HepG2 (cell line): ENCODE measurements around the gene TRIM7. TPM values are rescaled to one million over a fixed set of nuclear protein-coding genes. Genes with fewer than 3 reads are reported as not detected.

Experiments
- ATAC-seq: fragments of 200-7000 bp; cut with Tn5 transposase; 3 replicates; pipeline ENCODE4 v1.9.1; 2020; ENCODE audit warnings: mild to moderate bottlenecking, moderate library complexity
- BruUV-seq: library from RNA; stranded (reverse); fragments of 400-500 nt; replicated peaks from 2 replicates; lab custom pipeline; 2021; lab: Mats Ljungman, UMichigan
- CTCF ChIA-PET: fragments of 300-600 bp; formaldehyde crosslinking; extraction: SDS; loops from one replicate; lab custom pipeline; 2021; ENCODE audit warnings: low total read pairs, inconsistent platforms, low intra/inter-chr PET ratio; lab: Yijun Ruan, JAX
- POLR2A ChIA-PET: fragments of 350-600 bp; sonication (Branson Sonifier 250); formaldehyde crosslinking; loops from one replicate; lab custom pipeline; 2020; ENCODE audit warnings: antibody characterized with exemption, inconsistent platforms; lab: Yijun Ruan, JAX
- DNase-seq: peaks from one replicate; pipeline ENCODE4 v3.0.0-alpha.2; 2015; ENCODE audit warnings: low spot score
- FAIRE-seq: peaks from 3 replicates; lab custom pipeline; 2011; peaks lifted over from hg19 to GRCh38; lab: Jason Lieb, UNC
- H2AFZ ChIP-seq: one replicate; pipeline ENCODE4 v1.6.1; 2011; ENCODE audit warnings: low read length, inconsistent platforms
- H3K27ac ChIP-seq: fragments of 300-600 bp; 3 replicates; pipeline ENCODE4 v1.8.0; 2011; ENCODE audit warnings: mixed run types, mild to moderate bottlenecking, mixed read lengths, low read length, inconsistent platforms; ENCODE audit not compliant: insufficient read depth; ENCODE audit errors: extremely low read length
- H3K27me3 ChIP-seq, 2 experiments: fragments of 200-600 bp in 1 of 2; 2 replicates in 1 of 2; 3 replicates in 1 of 2; pipeline versions ENCODE4 v1.6.0 to v1.8.0; 2011; ENCODE audit warnings: low read length in 2 of 2, mild to moderate bottlenecking in 2 of 2, moderate library complexity in 2 of 2, inconsistent platforms in 1 of 2; ENCODE audit not compliant: insufficient read depth in 2 of 2, control insufficient read depth in 1 of 2
- H3K36me3 ChIP-seq, 2 experiments: fragments of 200-600 bp in 1 of 2; replicated peaks in 1 of 2; 2 replicates in 1 of 2; 3 replicates in 1 of 2; pipeline versions ENCODE4 v1.5.1 to v1.8.0; 2011; ENCODE audit warnings: low read length in 2 of 2, inconsistent platforms in 1 of 2; ENCODE audit not compliant: insufficient read depth in 2 of 2, control insufficient read depth in 1 of 2
- H3K4me1 ChIP-seq: 2 replicates; pipeline ENCODE4 v1.5.1; 2012; ENCODE audit warnings: low read length, inconsistent platforms; ENCODE audit not compliant: insufficient read depth
- H3K4me2 ChIP-seq: 2 replicates; pipeline ENCODE4 v1.6.0; 2011; ENCODE audit warnings: low read depth, low read length, inconsistent platforms
- H3K4me3 ChIP-seq, 3 experiments: fragments of 200-600 bp in 1 of 3; sonication (generic), shearing (Covaris generic) in 1 of 3; replicated peaks in 1 of 3; 2 replicates each; pipeline ENCODE4 v1.5.1; 2011 to 2016; ENCODE audit warnings: low read length in 3 of 3, inconsistent platforms in 2 of 3, low read depth in 2 of 3, mild to moderate bottlenecking in 2 of 3, control low read depth in 1 of 3, mixed read lengths in 1 of 3; ENCODE audit not compliant: insufficient read depth in 1 of 3
- H3K79me2 ChIP-seq: one replicate; pipeline ENCODE4 v1.6.1; 2011; ENCODE audit warnings: low read length, inconsistent platforms; ENCODE audit not compliant: insufficient read depth
- H3K9ac ChIP-seq: 2 replicates; pipeline ENCODE4 v1.6.0; 2011; ENCODE audit warnings: mild to moderate bottlenecking, low read depth, low read length, inconsistent platforms; ENCODE audit not compliant: insufficient read depth
- H3K9me3 ChIP-seq: 2 replicates; pipeline ENCODE4 v1.5.1; 2012; ENCODE audit warnings: mild to moderate bottlenecking, low read length
- H4K20me1 ChIP-seq: 2 replicates; pipeline ENCODE4 v1.6.0; 2011; ENCODE audit warnings: inconsistent platforms, mild to moderate bottlenecking, low read length, moderate library complexity; ENCODE audit not compliant: insufficient read depth
- CBX2 ChIP-seq, 2 experiments: fragments of 200-600 bp in 1 of 2; sonication (generic); formaldehyde crosslinking in 1 of 2; IDR thresholded peaks; 2 replicates each; pipeline versions ENCODE4 v1.7.0 to v1.8.1; 2018 to 2022; ENCODE audit warnings: low read depth in 2 of 2, low read length in 1 of 2, mild to moderate bottlenecking in 1 of 2, missing genetic modification reagents in 1 of 2
- CHD2 ChIP-seq: IDR thresholded peaks from 2 replicates; pipeline ENCODE4 v1.6.1; 2011; ENCODE audit warnings: low read depth, low read length, improper control_type of control experiment
- FOXC1 ChIP-seq: sonication (generic); formaldehyde crosslinking; IDR thresholded peaks from 2 replicates; pipeline ENCODE4 v1.8.0; 2022; ENCODE audit warnings: mild to moderate bottlenecking, missing genetic modification reagents, borderline replicate concordance
- HMGA1 ChIP-seq: sonication (generic); formaldehyde crosslinking; conservative IDR thresholded peaks from 2 replicates; pipeline ENCODE4 v1.4.0; 2020; ENCODE audit warnings: missing genetic modification reagents
- ISL2 ChIP-seq: sonication (generic); formaldehyde crosslinking; IDR thresholded peaks from 2 replicates; pipeline ENCODE4 v1.5.0; 2020; ENCODE audit warnings: missing genetic modification reagents
- MAF1 ChIP-seq: sonication (generic); formaldehyde crosslinking; IDR thresholded peaks from 2 replicates; pipeline ENCODE4 v1.5.0; 2020; ENCODE audit warnings: missing genetic modification reagents, borderline replicate concordance
- MTF2 ChIP-seq: sonication (generic); formaldehyde crosslinking; IDR thresholded peaks from 2 replicates; pipeline ENCODE4 v1.5.0; 2020; ENCODE audit warnings: missing genetic modification reagents, borderline replicate concordance
- NR2C2 ChIP-seq: sonication (generic); formaldehyde crosslinking; IDR thresholded peaks from 2 replicates; pipeline ENCODE4 v1.4.0; 2020; ENCODE audit warnings: missing genetic modification reagents, mild to moderate bottlenecking, moderate library complexity, borderline replicate concordance
- SMARCE1 ChIP-seq: fragments of 450-650 bp; IDR thresholded peaks from 2 replicates; pipeline ENCODE4 v1.6.1; 2017; ENCODE audit warnings: borderline replicate concordance
- ZFY ChIP-seq: sonication (generic); formaldehyde crosslinking; IDR thresholded peaks from 2 replicates; pipeline ENCODE4 v1.4.0; 2020; ENCODE audit warnings: missing genetic modification reagents
- ZNF383 ChIP-seq: sonication (generic); formaldehyde crosslinking; IDR thresholded peaks from 2 replicates; pipeline ENCODE4 v1.4.0; 2020; ENCODE audit warnings: missing genetic modification reagents, mild to moderate bottlenecking, borderline replicate concordance
- ZNF564 ChIP-seq: sonication (generic); formaldehyde crosslinking; IDR thresholded peaks from 2 replicates; pipeline ENCODE4 v1.8.1; 2023; ENCODE audit warnings: mild to moderate bottlenecking, missing genetic modification reagents
- ZNF761 ChIP-seq: sonication (generic); formaldehyde crosslinking; conservative IDR thresholded peaks from 2 replicates; pipeline ENCODE4 v1.4.0; 2020; ENCODE audit warnings: mild to moderate bottlenecking, missing genetic modification reagents
- WGBS: methylation state at CpG from one replicate; pipeline ENCODE4 v1.1.6; 2017; ENCODE audit warnings: low lambda C conversion rate; 5-methylcytosine and 5-hydroxymethylcytosine counted together
- in situ Hi-C: cut with HindIII; loops from 2 replicates; pipeline ENCODE4 v1.10.0; 2017; ENCODE audit warnings: low pct_unique_long_range_greater_than_20kb; ENCODE audit not compliant: extremely low pct_ligation_motif_present
- intact Hi-C: fragments of 100-400 bp; cut with micrococcal nuclease; formaldehyde crosslinking; loops from one replicate; pipeline ENCODE4 v1.10.0; 2022; ENCODE audit not compliant: unreplicated experiment
- polyA plus RNA-seq, 8 experiments: library from polyadenylated mRNA; depleted of rRNA in 3 of 8; stranded (reverse) in 7 of 8; unstranded in 1 of 8; fragments of >200 nt; fragmentation: Illumina TruSeq in 4 of 8; extraction: Trizol in 4 of 8; gene quantifications; 2 replicates each; pipeline versions ENCODE4 v1.2.1 to v1.2.3, GENCODE V29; 2011 to 2016; ENCODE audit warnings: low read depth in 4 of 8, missing spikeins in 1 of 8, mixed read lengths in 1 of 8; ENCODE audit not compliant: insufficient read depth in 1 of 8
- total RNA-seq, 5 experiments: library from RNA; depleted of rRNA; stranded (reverse); fragments of >200 nt; fragmentation: Illumina TruSeq; extraction: Trizol; gene quantifications; 2 replicates each; pipeline ENCODE4 v1.2.3, GENCODE V29; 2016; ENCODE audit warnings: low read depth in 1 of 5
- TF ChIP-seq, protein P1 (sequence below): sonication (generic); formaldehyde crosslinking; IDR thresholded peaks from 2 replicates; pipeline ENCODE4 v1.4.0; 2020; ENCODE audit warnings: missing genetic modification reagents
- TF ChIP-seq, protein P2 (sequence below): sonication (generic); formaldehyde crosslinking; IDR thresholded peaks from 2 replicates; pipeline ENCODE4 v1.5.1; 2020; ENCODE audit warnings: missing genetic modification reagents, mild to moderate bottlenecking, borderline replicate concordance
- TF ChIP-seq, protein P3 (sequence below): sonication (generic); formaldehyde crosslinking; IDR thresholded peaks from 2 replicates; pipeline ENCODE4 v1.9.0; 2022; ENCODE audit warnings: missing genetic modification reagents, mild to moderate bottlenecking, borderline replicate concordance

TRIM7 gene
- total and polyA plus RNA-seq, 2 of the 13 experiments (the other 11 are each of a cell fraction or from before 2014, with no cell fraction given): 0.13 TPM; not detected in 1

DNA sequence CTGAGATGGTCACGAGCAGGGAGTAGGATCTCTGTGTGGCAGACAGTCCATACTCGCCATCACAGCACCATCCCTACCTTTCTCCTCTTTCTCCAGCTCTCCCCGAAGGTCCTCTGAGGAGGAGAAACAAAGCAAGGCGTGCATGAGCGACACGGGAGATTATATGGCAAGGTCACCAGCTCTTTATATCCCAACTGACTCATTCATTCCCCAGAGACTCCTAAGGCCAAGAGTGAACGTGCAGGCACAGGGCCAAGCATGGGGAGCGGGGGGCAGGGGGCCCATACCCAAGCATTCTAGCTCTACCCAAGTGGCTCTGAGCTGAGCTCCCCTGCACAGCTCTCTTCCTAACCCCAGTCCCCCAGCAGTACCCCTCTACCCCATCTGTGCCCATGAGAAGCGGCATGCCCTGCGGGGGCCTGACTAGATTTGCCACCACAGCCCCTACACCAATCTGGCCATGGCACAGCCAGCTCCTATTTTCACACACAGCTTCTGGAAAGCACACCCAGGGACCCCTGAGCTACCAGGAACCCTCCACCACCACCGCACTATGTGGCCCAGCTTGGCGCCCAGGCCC is 6.8 kb downstream of the TRIM7 start:
- H3K9me3 ChIP-seq: no peaks in the 10 kb centered on the region
- no peaks in the 10 kb centered on the region for H3K36me3 ChIP-seq
- TF ChIP-seq SMARCE1 (no peak), MAF1 (no peak), ZNF383 (no peak), CHD2 (no peak), ZNF564 (CRISPR knock-in tag) (no peak), ZFY (no peak), MTF2 (CRISPR knock-in tag) (no peak), ISL2 (no peak), CBX2 (IDR thresholded peaks at IDR 0.05; ENCODE audit: low read depth, low read length) (no peak), CBX2 (CRISPR knock-in tag; IDR thresholded peaks at IDR 0.05; ENCODE audit: low read depth) (no peak), FOXC1 (CRISPR knock-in tag) (no peak), NR2C2 (CRISPR knock-in tag) (no peak), ZNF761 (CRISPR knock-in tag) (no peak), HMGA1 (CRISPR knock-in tag) (no peak)
- TF ChIP-seq, protein P1, sequence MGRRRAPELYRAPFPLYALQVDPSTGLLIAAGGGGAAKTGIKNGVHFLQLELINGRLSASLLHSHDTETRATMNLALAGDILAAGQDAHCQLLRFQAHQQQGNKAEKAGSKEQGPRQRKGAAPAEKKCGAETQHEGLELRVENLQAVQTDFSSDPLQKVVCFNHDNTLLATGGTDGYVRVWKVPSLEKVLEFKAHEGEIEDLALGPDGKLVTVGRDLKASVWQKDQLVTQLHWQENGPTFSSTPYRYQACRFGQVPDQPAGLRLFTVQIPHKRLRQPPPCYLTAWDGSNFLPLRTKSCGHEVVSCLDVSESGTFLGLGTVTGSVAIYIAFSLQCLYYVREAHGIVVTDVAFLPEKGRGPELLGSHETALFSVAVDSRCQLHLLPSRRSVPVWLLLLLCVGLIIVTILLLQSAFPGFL (CRISPR knock-in tag): no peak
- TF ChIP-seq, protein P2, sequence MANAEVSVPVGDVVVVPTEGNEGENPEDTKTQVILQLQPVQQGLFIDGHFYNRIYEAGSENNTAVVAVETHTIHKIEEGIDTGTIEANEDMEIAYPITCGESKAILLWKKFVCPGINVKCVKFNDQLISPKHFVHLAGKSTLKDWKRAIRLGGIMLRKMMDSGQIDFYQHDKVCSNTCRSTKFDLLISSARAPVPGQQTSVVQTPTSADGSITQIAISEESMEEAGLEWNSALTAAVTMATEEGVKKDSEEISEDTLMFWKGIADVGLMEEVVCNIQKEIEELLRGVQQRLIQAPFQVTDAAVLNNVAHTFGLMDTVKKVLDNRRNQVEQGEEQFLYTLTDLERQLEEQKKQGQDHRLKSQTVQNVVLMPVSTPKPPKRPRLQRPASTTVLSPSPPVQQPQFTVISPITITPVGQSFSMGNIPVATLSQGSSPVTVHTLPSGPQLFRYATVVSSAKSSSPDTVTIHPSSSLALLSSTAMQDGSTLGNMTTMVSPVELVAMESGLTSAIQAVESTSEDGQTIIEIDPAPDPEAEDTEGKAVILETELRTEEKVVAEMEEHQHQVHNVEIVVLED (CRISPR knock-in tag): no peak
- TF ChIP-seq, protein P3, sequence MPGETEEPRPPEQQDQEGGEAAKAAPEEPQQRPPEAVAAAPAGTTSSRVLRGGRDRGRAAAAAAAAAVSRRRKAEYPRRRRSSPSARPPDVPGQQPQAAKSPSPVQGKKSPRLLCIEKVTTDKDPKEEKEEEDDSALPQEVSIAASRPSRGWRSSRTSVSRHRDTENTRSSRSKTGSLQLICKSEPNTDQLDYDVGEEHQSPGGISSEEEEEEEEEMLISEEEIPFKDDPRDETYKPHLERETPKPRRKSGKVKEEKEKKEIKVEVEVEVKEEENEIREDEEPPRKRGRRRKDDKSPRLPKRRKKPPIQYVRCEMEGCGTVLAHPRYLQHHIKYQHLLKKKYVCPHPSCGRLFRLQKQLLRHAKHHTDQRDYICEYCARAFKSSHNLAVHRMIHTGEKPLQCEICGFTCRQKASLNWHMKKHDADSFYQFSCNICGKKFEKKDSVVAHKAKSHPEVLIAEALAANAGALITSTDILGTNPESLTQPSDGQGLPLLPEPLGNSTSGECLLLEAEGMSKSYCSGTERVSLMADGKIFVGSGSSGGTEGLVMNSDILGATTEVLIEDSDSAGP (CRISPR knock-in tag): no peak
- H3K9ac ChIP-seq: no peak overlapping the region
- intact Hi-C loops (no loop called here), in situ Hi-C loops (no loop called here)
- BruUV-seq: no TSS peak
- H4K20me1 ChIP-seq: no peaks in the 10 kb centered on the region
- ATAC-seq: no peak
- H3K27me3 ChIP-seq: peaks cover 5 to 58% of the 10 kb centered on the region in 2 experiments
- H3K4me3 ChIP-seq: no peak overlapping the region
- H3K4me1 ChIP-seq: peaks cover 34% of the 10 kb centered on the region
- 41% methylated on average over 10 of the region's 12 CpGs for WGBS
- no peak overlapping the region for H2AFZ ChIP-seq
- DNase-seq: no peak
- H3K79me2 ChIP-seq: no peaks in the 10 kb centered on the region
- ChIA-PET POLR2A (no interaction called here), CTCF (no interaction called here)
- H3K4me2 ChIP-seq: no peak overlapping the region
- no peak overlapping the region for H3K27ac ChIP-seq
- FAIRE-seq: no peak
